Ureter (tissue), 1 donor: ENCODE results near the gene GLT1D1. TPM values are rescaled to one million over a fixed set of nuclear protein-coding genes. Genes with fewer than 3 reads are reported as not detected.
A peak's percentile ranks its signal among the peaks of the same experiment; 100 is the strongest.
"Not testable (repeated sequence)": the region's sequence is repeated elsewhere in the genome, so short reads cannot be mapped to it uniquely, and the experiment has no call there.

Experiments used
- DNase-seq: peaks from one replicate; pipeline ENCODE4 v3.0.0-alpha.2; 2020; ENCODE audit warnings: low spot score
- total RNA-seq: library from RNA; stranded (reverse); gene quantifications from one replicate; pipeline ENCODE4 v1.2.4, GENCODE V29; 2023
- donor health status: DM: yes; HTN: yes; CAD: no.

Gene GLT1D1
- total RNA-seq, 1 donor from 2014 or later: 0.94 TPM

DNA sequence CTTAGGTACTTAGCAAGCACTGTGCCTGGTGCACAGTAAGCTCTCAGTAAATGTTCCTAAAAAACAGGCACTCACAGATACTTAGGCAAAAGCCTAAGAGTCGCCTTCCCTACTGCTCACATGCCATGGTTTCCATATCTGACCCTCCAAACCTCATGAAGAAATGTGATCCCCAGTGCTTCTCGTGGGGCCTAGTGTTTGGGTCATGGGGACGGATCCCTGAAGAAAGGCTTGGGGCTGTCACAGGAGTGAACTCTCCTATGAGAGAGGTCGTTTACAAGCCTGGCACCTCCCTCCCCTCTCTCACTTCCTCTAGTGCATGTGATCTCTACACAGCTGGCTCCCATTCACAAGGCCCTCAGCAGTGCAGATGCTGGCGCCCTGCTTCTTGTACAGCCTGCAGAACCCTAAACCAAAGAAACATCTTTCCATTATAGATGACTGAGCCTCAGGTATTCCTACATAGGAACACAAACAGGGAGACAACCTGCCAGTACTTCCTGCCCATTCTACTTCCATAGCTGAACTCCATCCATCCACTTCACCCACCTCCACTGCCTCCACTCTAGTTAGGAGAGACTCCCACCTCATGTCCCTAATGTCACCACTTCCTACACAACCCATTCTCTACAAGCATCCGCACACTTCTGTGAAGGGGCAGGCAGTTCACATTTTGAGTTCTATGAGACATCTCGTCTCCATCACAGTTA is 32.4 kb upstream of the GLT1D1 start:
- DNase-seq: no peak

DNA sequence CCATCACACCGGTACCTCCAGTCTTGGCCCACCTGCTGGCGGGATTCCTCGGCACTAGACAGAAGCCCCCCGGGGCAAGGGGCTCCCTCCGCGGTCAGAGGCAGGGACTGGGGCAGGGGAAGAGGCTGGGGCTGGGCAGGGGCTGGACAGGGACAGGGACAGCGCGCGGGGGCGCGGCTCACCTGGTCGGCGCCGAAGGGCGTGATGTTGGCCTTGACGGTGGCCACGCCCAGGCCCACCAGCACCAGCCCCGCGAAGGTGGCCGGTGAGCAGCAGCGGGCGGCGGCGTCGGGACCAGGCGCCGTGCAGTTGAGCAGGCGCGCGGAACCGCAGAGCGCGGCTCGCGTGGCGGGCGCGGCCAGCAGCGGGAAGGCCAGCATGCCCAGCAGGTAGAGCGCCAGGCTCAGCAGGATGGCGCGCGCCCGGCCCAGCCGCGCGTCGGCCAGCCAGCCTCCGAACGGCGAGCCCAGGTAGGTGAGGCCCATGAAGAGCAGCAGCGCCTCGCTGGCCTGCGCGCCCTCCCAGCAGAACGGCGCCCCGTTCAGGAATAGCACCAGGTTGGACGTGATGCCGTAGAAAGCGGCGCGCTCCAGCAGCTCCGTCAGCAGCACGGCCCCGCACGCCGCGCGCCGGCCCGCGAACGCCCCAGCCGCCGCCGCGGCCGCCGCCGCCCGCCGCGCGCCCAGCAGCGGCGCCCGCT is 29.9 kb upstream of the GLT1D1 start:
- DNase-seq: peak; percentile 43

DNA sequence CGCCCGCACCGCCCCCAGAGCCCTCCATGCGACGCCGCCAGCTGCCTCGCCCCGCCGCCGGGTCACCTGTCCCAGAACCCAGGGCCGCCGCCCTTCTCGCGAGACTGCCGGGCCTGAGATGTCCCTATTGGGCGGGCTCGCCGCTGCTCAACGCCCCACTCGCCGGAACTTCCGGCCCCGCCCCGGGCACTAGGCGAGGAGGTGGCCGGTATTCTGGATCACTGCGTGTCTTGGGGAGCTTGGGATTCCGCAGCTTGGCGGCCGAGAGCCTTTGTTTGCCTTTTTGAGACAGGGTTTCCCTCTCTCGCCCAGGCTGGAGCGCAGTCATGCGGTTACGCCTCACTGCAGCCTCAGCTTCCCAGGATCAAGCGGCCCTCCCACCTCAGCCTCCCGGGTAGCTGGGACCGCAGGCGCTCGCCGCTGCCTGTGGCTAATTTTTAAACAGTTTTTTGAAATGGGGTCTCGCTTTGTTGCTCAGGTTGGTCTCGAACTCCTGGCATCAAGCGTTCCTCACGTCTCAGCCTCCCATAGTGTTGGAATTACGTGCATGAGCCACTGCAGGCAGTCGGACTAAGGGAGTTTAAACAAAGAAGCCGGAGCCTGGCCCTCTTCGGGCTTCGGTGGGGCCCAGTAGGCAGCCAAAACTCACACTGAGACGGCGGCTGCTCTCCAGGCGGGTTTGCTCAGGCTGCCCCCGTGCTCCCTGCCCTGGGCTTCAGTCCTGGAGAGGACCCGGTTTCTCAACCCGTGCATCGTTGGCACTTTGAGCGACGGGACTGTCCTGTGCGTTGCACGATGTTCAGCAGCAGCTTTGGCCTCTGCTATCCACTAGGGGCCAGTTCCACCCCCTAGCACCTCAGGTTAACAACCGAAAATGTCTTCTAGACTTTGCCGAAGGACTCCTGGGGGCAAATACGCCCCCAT is 29.1 kb upstream of the GLT1D1 start, which contains the start of gene SLC15A4:
Gene SLC15A4 (minus strand): TSS at position 43 of the 924 bp plus-strand sequence. CDS start 15 bp downstream, at position 28.
- peak; percentile 97 for DNase-seq

GRCh38 chr12:128825835-128826234 is 27.4 kb upstream of the GLT1D1 start:
- DNase-seq: no peak

- DNase-seq: no peak
Observed at GRCh38 chr12:128827724-128828123, 25.6 kb upstream of the GLT1D1 start.

- peak; percentile 35 for DNase-seq
Observed at GRCh38 chr12:128829861-128830504, 23.3 kb upstream of the GLT1D1 start.

DNA sequence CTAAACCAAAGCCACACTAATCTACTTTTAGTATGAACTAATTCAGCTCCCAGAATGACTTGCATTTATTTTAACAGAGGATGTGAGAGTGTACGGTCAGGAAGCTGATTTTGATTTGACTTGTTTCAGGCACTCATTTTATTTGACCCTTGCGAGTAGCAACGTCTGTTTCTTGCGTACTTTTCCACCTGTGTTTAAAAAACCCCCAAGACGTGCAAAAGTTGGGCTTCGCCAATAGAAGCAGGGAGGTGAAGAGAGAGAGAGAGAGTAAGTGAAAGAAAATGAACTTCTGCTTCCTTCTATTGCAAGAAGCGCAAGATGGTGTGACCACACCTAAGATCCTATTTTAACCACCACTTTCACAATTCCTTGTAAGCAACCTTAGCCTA is 22.8 kb upstream of the GLT1D1 start:
- no peak for DNase-seq

GRCh38 chr12:128833418-128833817 is 19.9 kb upstream of the GLT1D1 start:
- no peak for DNase-seq

- DNase-seq: not testable (repeated sequence)
Observed at GRCh38 chr12:128839885-128840284, 13.4 kb upstream of the GLT1D1 start.

DNA sequence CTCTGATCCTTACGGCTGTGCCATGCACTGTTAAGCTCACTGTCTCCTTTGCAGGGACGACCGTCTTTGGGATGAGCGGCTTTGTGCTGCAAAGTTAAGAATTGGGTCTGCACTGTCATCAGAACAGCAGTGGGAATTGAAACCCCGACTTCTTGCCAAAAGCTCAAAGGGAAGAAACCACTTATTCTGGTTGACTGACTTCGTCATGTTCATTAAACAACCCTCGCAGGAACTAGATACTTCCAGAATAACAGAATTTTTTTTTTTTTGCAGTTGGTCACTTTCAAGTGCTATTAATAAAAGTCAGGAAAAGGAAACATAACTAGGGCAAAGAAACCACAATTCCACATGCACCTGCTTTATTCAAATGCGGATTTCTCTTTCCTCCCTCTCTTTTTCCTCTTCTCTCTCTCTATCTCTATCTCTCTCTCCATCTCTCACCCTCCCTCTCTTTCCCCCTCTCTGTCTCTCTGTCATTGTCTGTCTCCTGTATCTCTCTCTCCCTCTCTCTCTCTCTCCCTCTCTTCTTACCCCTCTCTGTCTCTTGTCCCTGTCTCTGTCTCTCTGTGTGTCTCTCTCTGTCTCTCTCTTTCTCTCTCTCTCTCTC is 12.3 kb upstream of the GLT1D1 start:
- DNase-seq: no peak

DNA sequence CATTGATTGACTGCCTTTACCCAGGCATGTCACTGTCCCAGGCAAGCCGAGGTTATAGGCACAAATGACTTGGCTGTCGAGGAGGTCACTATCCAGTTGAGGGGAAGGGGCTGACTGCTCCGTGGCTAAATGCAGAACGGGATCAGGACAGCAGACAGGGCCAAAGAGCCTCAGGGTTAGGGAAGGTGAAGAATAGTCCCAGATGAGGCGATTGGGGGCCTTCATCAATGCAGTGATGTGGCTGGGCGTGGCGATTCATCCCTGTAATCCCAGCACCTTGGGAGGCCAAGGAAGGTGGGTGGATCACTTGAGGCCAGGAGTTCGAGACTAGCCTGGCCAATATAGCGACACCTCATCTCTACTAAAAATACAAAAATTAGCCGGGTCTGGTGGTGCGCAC is 10.7 kb upstream of the GLT1D1 start:
- no peak for DNase-seq

DNA sequence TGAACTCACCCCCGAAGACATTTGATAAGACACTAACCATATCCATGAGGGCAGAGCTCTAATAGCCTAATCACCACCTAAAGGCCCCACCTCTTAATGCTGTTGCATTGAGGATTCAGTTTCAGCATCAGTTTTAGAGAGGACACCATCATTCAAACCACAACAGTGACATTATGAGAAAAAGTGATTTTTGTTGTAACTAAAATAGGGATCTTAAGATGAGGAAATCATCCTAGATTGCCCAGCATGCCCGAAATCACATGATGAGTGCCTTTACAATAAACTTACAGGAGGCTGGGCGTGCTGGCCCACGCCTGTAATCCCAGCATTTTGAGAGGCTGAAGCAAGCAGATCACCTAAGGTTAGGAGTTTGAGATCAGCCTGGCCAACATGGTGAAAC is 9.7 kb upstream of the GLT1D1 start:
- no peak for DNase-seq

GRCh38 chr12:128844031-128844635 is 9.1 kb upstream of the GLT1D1 start:
- DNase-seq: no peak

DNA sequence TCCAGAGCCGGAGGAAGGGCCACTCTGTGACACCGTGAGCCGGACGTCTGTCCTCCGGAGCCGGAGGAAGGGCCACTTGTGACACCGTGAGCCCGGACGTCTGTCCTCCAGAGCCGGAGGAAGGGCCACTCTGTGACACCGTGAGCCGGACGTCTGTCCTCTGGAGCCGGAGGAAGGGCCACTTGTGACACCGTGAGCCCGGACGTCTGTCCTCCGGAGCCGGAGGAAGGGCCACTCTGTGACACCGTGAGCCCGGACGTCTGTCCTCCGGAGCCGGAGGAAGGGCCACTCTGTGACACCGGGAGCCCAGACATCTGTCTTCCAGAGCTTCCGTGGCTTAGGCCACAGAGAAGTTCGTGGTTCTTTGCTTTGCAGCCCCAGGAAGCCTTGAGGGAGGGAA is 6.6 kb upstream of the GLT1D1 start:
- DNase-seq: not testable (repeated sequence)

DNA sequence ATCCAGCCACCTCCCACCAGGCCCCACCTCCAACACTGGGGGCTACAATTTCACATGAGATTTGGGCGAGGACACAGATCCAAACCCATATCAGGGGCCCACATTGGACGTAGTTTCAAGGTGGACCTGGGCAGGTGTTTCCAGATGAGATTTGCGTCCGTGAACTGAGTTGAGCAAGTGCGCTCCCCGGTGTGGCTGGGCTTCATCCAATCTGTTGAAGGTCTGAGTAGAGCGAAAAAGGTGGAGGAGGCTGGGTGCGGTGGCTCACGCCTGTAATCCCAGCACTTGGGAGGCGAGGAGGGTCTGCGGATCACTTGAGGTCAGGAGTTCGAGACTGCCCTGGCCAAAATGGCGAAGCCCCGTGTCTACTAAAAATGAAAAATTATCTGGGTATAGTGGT is 4.9 kb upstream of the GLT1D1 start:
- DNase-seq: no peak

GRCh38 chr12:128849806-128850205 is 3.5 kb upstream of the GLT1D1 start:
- DNase-seq: not testable (repeated sequence)

DNA sequence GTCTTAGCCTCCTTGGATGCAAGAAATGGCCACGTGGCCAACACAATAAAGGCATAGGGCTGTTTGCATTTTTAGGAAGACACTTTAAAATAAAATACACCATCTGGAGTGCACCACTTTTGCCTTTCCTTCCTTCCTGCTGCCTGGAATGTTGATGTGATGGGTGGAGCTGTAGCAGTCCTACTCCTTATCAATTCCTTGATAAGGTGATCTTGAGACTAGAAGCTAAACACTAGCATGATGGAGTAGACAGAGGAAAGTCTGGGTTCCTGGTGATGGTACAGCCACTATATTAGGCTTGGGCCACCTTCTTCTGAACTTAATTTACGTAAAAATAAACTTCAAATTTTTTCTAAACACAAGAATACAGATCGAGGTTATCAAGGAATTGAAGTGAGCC is 2.9 kb upstream of the GLT1D1 start:
- DNase-seq: no peak

DNA sequence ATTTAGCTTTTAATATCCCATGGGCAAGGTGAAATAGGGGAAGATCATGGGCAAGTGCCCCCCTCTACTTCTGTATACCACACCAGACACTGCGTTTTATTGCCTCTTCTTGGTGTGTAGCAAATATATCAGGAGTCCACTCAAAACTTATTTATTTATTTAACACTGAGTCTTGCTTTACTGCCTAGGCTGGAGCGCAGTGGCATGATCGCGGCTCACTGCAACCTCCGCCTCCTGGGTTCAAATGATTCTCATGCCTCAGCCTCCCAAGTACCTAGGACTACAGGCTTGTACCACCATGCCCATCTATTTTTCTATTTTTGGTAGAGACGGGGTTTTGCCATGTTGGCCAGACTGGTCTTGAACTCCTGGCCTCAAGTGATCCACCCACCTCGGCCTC is 1.8 kb upstream of the GLT1D1 start:
- not testable (repeated sequence) for DNase-seq

GRCh38 chr12:128852026-128852698 is 1.1 kb upstream of the GLT1D1 start:
- no peak for DNase-seq

DNA sequence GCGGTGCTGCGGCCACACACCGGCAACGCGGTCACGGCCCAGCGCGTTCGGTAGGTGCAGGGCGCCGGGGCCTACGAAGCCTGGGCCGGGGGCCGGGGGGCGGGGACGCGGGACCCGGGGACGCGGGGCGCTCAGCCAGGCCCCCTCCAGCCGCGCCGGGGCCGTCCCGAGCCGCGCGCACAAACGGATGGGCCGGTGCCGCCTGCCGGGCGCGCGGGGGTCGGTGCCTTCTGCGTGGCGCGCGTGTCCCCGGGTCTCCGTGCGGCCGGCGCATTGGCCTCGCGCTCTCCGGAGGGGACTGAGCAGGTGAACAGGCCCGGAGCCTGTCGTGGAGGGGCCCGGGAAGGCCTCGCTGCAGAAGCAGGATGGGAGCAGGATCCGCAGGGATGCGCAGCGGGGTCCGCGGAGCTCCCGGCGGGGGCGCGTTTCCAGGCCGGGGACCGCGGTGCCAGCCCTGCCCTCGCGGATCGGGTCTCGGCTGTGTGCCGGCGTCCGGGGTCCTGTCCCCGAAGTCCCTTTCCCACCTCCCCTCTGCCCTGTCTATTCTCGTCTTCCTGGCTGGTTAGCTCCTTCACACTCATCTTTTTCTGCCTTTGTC is 421 bp downstream of the GLT1D1 start:
- DNase-seq: no peak
